ENCODE measurements around the gene ZNF469. TPM values are rescaled to one million over a fixed set of nuclear protein-coding genes. Genes with fewer than 3 reads are reported as not detected.
"Not testable (repeated sequence)": the region's sequence is repeated elsewhere in the genome, so short reads cannot be mapped to it uniquely, and the experiment has no call there.

The ZNF469 gene
- total RNA-seq, 2 donors from 2014 or later: 0.07 to 0.54 TPM

DNA sequence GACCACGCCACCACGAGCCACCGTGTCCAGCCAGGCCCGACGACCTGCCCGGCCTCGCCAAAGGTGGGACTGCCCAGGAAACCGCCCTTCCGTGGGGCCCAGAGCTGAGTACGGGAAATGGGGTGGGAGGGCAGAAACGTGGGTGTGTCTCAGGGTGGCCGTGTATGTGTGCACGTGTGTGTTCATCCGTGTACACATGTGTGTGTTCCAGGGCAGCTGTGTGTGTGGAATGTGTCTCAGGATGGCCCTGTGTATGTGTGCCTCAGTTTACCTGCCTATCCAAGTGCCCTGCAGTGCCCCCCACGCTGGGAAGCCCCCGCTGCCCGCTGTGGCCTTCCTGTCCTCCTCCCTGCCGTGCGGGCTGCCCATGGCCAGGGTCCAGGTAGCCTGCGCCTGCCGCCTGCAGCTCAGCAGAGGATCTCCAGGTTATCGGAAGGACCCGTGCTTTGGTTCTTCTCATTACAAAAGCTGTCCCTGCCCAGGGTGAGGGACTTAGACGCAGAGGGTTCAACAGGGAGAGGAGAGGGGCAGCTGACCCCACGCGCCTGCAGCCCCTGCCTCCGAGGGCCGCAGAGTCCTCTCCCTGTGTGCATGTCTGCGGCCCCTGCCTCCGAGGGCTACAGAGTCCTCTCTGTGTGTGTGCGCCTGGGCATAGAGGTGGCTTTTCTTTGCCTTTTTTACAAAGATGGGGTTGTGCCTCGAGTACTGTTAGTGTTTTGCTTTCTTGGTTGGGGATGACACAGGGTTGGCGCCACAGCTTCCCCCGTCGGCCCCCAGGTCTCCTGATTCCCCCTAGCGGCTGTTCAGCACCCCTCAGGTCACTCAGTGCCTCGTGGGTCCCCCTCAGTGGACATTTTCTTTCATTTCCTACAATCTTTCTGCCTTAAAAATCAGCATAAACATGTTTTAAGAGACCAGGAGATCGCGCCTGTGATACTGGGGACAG is 23.6 kb downstream of the ZNF469 start:
- H3K36me3 Mint-ChIP-seq: no peaks in the 10 kb centered on the region
- H3K27ac Mint-ChIP-seq: no peak overlapping the region
- no peaks in the 10 kb centered on the region for H3K9me3 Mint-ChIP-seq
- ATAC-seq: no peak
- DNase-seq (ENCODE audit: low spot score in 2 of 2): no peak

- Mint-ChIP-seq H3K9me3 (no peaks in the 10 kb centered on the region), H3K27ac (no peak overlapping the region), H3K36me3 (no peaks in the 10 kb centered on the region)
- no peak for ATAC-seq
- DNase-seq (ENCODE audit: low spot score in 2 of 2): no peak
These were observed 24.3 kb downstream of the ZNF469 start for GRCh38 chr16:88407042-88407420.

DNA sequence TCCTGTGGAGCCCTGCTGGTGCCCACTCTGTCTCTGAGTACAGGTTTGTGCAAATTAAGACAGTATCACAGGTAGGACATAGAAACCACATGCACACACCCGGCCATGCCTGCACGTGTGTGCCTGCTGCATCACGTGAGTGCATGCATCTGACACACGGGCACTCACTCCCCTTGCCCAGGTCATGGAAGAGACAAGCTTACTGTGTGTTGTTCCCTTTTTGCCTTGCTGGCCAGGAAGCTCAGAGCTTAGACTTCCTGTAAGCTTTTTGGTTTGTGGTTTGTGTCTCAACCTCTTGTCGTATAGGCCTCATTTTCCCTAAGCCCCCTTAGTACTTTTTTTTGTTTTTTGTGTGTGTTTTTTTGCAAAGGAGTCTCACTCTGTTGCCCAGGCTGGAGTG is 25.0 kb downstream of the ZNF469 start:
- no peak for ATAC-seq
- H3K9me3 Mint-ChIP-seq: no peaks in the 10 kb centered on the region
- no peak overlapping the region for H3K27ac Mint-ChIP-seq
- no peaks in the 10 kb centered on the region for H3K36me3 Mint-ChIP-seq
- no peak for DNase-seq (ENCODE audit: low spot score in 2 of 2)

GRCh38 chr16:88408561-88409142 is 25.9 kb downstream of the ZNF469 start:
- Mint-ChIP-seq H3K9me3 (no peaks in the 10 kb centered on the region), H3K27ac (no peak overlapping the region), H3K36me3 (no peaks in the 10 kb centered on the region)
- ATAC-seq (no peak), DNase-seq (ENCODE audit: low spot score in 2 of 2) (no peak)

GRCh38 chr16:88409296-88410065 is 26.7 kb downstream of the ZNF469 start:
- no peak overlapping the region for H3K27ac Mint-ChIP-seq
- no peaks in the 10 kb centered on the region for H3K36me3 Mint-ChIP-seq
- ATAC-seq (no peak), DNase-seq (ENCODE audit: low spot score in 2 of 2) (no peak)
- no peaks in the 10 kb centered on the region for H3K9me3 Mint-ChIP-seq

GRCh38 chr16:88410297-88410968 is 27.7 kb downstream of the ZNF469 start:
- DNase-seq (ENCODE audit: low spot score in 2 of 2); H3K36me3 Mint-ChIP-seq; H3K9me3 Mint-ChIP-seq; H3K27ac Mint-ChIP-seq; ATAC-seq: not testable (repeated sequence)

DNA sequence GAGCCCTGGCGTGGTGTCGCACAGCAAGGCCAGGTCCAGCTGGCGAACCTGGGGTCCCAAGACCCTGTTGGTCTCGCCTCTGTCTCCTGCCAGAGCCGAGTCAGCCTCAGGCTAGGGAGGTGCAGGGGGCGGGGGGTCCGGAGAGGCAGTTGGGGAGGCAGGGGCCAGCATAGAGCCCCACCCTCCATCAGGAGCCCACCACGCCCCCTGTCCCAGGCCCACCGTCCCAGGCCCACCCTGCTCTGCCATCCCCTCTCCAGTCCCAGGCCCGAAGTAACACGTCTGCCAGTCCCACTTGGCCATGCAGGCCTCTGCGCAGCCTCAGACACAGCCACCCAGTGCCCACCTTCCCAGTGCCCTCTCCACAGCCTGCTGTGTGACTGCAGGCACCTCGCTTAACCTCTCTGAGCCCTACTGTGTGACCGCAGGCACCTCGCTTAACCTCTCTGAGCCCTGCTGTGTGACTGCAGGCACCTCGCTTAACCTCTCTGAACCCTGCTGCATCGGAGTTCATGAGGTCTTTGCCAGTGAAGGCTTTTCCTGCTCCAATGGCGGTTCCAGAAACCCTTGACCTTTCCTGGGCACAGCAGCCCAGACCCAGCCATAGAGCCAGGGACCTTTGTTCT is 29.3 kb downstream of the ZNF469 start:
- ATAC-seq: no peak
- no peak overlapping the region for H3K27ac Mint-ChIP-seq
- H3K9me3 Mint-ChIP-seq: no peaks in the 10 kb centered on the region
- DNase-seq (ENCODE audit: low spot score in 2 of 2): no peak
- H3K36me3 Mint-ChIP-seq: no peaks in the 10 kb centered on the region

DNA sequence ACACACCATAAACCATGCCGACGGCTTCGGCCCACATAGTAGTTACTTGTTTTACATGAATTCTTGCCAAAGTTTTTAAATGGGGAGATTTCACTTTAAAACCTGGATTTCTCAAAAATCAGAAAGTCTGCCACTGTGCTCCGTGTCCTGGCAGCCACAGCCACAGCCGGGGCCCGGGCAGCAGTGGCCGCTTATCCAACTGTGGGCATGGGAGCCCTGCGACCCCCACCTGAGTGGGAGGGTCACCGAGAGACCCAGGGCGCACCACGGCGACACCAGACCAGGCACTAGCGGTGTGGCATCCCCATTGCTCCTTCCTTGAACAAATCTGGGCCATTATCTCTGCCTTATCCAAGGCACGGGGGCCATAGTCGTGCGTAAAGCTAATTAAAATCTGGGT is 30.0 kb downstream of the ZNF469 start:
- no peaks in the 10 kb centered on the region for H3K36me3 Mint-ChIP-seq
- H3K27ac Mint-ChIP-seq: no peak overlapping the region
- no peak for ATAC-seq
- no peak for DNase-seq (ENCODE audit: low spot score in 2 of 2)
- H3K9me3 Mint-ChIP-seq: no peaks in the 10 kb centered on the region

- DNase-seq (ENCODE audit: low spot score in 2 of 2) (no peak), ATAC-seq (no peak)
- no peaks in the 10 kb centered on the region for H3K36me3 Mint-ChIP-seq
- no peaks in the 10 kb centered on the region for H3K9me3 Mint-ChIP-seq
- H3K27ac Mint-ChIP-seq: no peak overlapping the region
These were observed 30.5 kb downstream of the ZNF469 start for GRCh38 chr16:88413231-88413630.

DNA sequence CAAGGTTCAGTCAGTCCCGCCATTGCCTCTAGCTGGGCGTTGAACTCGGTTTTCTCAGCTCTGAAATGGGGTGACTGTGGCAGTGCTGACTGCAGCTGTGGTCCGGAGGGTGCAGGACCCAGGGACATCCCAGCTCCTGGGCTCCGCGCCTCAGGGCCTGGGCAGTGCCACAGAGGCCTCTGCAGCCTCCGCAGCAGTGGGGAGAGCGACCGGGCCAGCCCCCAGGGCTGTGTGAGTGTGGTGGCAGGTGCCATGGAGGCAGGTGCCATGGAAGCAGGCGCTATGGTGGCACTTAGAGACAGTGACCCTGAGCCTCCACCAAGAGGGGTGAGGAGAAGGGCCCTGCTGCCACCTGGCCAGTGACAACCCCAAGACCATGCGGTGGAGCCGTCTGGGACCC is 30.9 kb downstream of the ZNF469 start:
- ATAC-seq (no peak), DNase-seq (ENCODE audit: low spot score in 2 of 2) (no peak)
- no peak overlapping the region for H3K27ac Mint-ChIP-seq
- no peaks in the 10 kb centered on the region for H3K36me3 Mint-ChIP-seq
- H3K9me3 Mint-ChIP-seq: no peaks in the 10 kb centered on the region

- no peaks in the 10 kb centered on the region for H3K36me3 Mint-ChIP-seq
- H3K27ac Mint-ChIP-seq: no peak overlapping the region
- no peak for ATAC-seq
- H3K9me3 Mint-ChIP-seq: no peaks in the 10 kb centered on the region
- DNase-seq (ENCODE audit: low spot score in 2 of 2): no peak
These were observed 32.0 kb downstream of the ZNF469 start for GRCh38 chr16:88414521-88415380.

DNA sequence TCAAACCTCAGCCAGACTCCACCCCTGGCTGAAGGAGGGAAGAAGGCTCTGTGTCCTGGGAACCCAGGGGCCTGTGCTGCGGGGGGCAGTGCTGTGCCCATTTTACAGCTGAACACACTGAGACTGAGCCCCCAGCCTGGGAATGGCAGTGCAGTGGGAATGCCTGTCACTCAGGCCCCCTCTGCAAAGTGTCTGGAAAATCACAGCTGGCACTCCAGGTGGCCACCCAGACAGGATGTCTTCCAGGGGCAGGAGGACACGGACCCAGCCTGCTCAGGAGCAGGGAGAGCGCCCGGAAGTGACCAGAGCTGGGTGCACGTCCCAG is 32.6 kb downstream of the ZNF469 start:
- H3K36me3 Mint-ChIP-seq: no peaks in the 10 kb centered on the region
- no peak for ATAC-seq

DNA sequence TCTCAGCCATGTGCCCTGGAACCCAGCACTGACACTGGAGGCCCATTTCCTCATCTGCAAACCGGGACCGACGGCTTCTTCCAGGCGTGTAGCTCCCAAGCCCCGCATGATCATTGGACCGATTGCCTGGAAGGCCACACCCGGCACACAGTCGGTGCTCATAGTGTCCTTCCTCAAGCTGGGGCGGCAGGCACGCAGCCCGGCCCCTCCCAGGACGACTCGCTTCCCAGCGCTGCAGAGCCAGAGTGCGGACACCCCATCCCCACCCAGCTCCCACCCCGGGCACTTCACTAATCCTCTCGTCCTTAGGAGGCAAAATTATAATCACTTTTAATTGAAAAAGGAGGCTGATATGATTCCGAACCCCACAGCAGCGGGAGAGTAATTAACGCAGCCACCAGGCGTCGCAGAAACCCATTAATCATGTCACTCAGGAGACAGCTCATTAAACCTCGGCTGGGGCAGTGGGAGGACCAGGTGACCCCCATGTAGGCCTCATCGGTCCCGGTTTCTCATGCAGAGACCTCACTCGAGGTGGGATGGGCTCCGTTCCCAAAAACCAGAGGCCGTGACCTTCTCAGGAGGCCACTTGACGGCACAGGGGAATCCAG is 33.1 kb downstream of the ZNF469 start:
- no peak for ATAC-seq
- H3K9me3 Mint-ChIP-seq: no peaks in the 10 kb centered on the region
- no peaks in the 10 kb centered on the region for H3K36me3 Mint-ChIP-seq
- no peak overlapping the region for H3K27ac Mint-ChIP-seq
- no peak for DNase-seq (ENCODE audit: low spot score in 2 of 2)

More for the DNA sequence above, 32.6 kb downstream of the ZNF469 start:
- Mint-ChIP-seq H3K9me3 (no peaks in the 10 kb centered on the region), H3K27ac (no peak overlapping the region)
- DNase-seq (ENCODE audit: low spot score in 2 of 2): no peak

DNA sequence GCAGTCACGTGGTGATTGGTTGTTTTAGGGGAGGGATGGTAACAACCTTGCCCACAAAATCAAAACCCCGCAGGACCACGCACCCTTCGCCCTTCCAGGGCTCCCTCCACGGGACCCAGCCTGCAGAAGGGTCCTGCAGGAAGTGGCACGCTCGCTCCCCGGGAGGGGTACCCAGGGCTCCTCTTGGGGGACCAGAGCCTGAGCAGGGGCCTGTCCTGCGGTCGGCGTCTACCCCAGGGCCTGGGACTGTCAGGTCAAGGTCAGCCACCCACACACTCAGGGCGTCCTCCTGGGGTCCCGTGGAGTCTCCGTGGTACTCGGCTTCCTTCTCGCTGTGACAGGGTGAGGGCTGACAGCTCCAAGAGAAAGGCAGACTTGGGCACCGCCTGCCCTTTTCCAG is 33.9 kb downstream of the ZNF469 start:
- H3K27ac Mint-ChIP-seq: no peak overlapping the region
- H3K36me3 Mint-ChIP-seq: no peaks in the 10 kb centered on the region

GRCh38 chr16:88417684-88418476 is 35.1 kb downstream of the ZNF469 start:
- Mint-ChIP-seq H3K9me3 (no peaks in the 10 kb centered on the region), H3K27ac (no peak overlapping the region), H3K36me3 (no peaks in the 10 kb centered on the region)
- ATAC-seq (no peak), DNase-seq (ENCODE audit: low spot score in 2 of 2) (no peak)

More for the DNA sequence above, 33.9 kb downstream of the ZNF469 start:
- DNase-seq (ENCODE audit: low spot score in 2 of 2) (no peak), ATAC-seq (no peak)
- no peaks in the 10 kb centered on the region for H3K9me3 Mint-ChIP-seq

Measured in activated naive CD4-positive, alpha-beta T cell treated with anti-CD3 and anti-CD28 coated beads, Interleukin-2, amount 50 U/mL, for 72 hours (primary cell).